HG03571 (cell line): ENCODE results near the gene NACC2.

Experiments used
- ATAC-seq: cut with Tn5 transposase; IDR thresholded peaks from one replicate; pipeline ENCODE4 v1.9.1; 2021; ENCODE audit not compliant: unreplicated experiment

NACC2 gene

GRCh38 chr9:135985889-135986288 lies 109.2 kb downstream of the NACC2 start:
- no peak for ATAC-seq

- no peak for ATAC-seq
Observed at GRCh38 chr9:135985459-135985774, 109.7 kb downstream of the NACC2 start.

- ATAC-seq: no peak
Observed at GRCh38 chr9:135984072-135984710, 110.9 kb downstream of the NACC2 start.

- ATAC-seq: no peak
Observed at GRCh38 chr9:135983208-135984071, 111.6 kb downstream of the NACC2 start.

GRCh38 chr9:135982499-135983207 lies 112.4 kb downstream of the NACC2 start:
- ATAC-seq: no peak

GRCh38 chr9:135980926-135981630 lies 114.0 kb downstream of the NACC2 start:
- ATAC-seq: no peak

GRCh38 chr9:135979547-135980166 lies 115.4 kb downstream of the NACC2 start:
- no peak for ATAC-seq

- ATAC-seq: no peak
Observed at GRCh38 chr9:135978642-135979546, 116.2 kb downstream of the NACC2 start.

GRCh38 chr9:135976944-135977343 lies 118.1 kb downstream of the NACC2 start:
- no peak for ATAC-seq

- no peak for ATAC-seq
Observed at GRCh38 chr9:135976531-135976930, 118.6 kb downstream of the NACC2 start.

GRCh38 chr9:135975834-135976233 lies 119.3 kb downstream of the NACC2 start:
- ATAC-seq: no peak

- ATAC-seq: no peak
Observed at GRCh38 chr9:135974220-135974573, 120.9 kb downstream of the NACC2 start.

GRCh38 chr9:135973277-135974219 lies 121.5 kb downstream of the NACC2 start:
- ATAC-seq: no peak

GRCh38 chr9:135971892-135972291 lies 123.2 kb downstream of the NACC2 start:
- ATAC-seq: no peak

GRCh38 chr9:135971111-135971766 lies 123.8 kb downstream of the NACC2 start:
- ATAC-seq: no peak

- ATAC-seq: no peak
Observed at GRCh38 chr9:135970128-135970815, 124.8 kb downstream of the NACC2 start.

GRCh38 chr9:135969064-135969683 lies 125.9 kb downstream of the NACC2 start:
- no peak for ATAC-seq
